Stimulated activated CD8-positive, alpha-beta memory T cell treated with anti-CD3 and anti-CD28 coated beads, Interleukin-15, amount 100 ng/mL, for 1 hour (primary cell): Measurements from ENCODE around the gene UNC80.

Experiments
- DNase-seq: peaks from one replicate; pipeline ENCODE4 v3.0.0-alpha.2; 2020; ENCODE audit warnings: low read depth

The UNC80 gene

DNA sequence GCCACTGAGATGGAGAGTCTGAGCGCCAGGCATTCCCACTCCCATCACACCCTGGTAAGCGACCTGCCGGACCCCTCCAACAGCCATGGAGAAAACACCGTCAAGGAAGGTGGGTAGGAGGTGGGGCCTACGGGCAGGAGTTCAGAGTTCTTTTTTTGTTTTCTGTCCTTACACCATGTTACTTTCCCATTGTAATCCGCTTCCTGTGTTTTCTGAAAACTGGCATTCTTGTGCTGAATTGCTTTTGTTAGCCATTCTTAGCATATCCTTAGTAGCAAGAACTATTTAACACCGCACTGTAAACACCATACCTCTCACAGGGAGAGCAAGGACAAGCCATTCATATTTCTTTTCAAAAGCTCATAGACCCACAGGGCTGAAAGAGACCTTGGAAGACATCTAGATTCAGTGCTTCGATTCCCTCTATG is 46.2 kb downstream of the UNC80 start:
- no peak for DNase-seq

DNA sequence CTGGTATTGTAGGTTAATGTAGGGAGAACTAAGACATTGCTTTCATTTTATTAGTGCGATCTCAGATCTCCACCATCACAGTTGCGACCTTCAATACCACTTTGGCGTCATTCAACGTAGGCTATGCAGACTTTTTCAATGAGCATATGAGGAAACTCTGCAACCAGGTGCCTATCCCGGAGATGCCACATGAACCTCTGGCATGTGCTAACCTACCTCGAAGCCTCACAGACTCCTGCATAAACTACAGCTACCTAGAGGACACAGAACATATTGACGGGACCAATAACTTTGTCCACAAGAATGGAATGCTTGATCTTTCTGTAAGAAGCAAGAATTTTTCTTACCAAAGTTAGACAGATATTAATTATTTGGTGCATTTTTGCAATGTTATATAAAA is 47.3 kb downstream of the UNC80 start:
- no peak for DNase-seq

DNA sequence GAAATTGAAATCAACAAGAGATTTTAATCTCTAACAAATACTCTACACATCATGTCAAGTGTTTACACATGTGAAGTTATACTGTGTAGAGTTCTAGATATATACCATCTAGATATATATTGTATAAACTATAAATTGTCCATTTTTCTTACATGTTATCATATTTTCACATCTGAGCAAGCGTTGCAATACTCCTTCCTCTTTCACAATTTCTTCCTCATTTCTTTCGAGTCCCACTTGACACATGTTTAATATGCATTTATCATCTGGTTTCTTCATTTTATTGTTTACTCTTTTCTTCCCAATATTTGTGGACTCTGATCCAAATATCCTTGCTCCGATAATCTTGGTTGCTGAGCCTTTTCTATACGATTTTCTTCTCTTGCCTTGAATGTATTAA is 50.2 kb downstream of the UNC80 start:
- no peak for DNase-seq

DNA sequence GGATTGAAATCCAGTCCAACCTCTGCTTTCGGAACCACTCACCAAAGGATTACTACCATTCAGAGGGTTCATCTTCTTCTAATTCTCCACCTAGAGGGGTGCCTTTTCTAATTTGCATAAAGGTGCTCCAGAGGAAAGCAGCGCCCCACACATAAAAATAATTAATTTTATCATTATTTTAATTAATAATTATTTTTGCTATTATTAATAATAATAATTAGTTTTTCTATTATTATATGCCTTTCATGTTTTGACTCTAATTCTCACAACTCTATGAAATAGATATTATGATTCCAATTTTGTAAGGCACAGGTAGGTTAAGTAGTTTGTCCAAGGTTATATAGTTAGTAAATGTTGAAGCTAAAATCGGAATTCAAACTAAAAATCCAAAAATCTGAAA is 51.9 kb downstream of the UNC80 start:
- no peak for DNase-seq

DNA sequence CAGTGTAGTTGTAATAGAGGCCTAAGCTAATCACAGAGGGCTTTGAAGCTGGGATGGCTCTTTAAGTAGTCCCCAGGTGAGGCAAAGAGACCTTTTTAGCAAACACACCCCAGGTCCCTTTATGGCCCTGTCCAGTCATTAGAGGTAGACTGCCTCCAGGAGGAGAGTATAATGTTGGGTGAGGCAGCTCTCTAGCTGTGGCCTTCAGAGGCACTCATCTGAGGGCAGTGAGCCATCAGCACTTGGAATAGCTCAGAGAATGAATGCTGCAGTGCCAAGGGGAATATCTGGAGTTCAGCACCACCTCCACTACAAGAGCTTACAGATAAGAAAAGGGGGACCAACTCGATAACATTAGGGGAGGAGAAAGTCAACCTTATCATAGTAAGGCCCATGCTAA is 52.8 kb downstream of the UNC80 start:
- DNase-seq: no peak

DNA sequence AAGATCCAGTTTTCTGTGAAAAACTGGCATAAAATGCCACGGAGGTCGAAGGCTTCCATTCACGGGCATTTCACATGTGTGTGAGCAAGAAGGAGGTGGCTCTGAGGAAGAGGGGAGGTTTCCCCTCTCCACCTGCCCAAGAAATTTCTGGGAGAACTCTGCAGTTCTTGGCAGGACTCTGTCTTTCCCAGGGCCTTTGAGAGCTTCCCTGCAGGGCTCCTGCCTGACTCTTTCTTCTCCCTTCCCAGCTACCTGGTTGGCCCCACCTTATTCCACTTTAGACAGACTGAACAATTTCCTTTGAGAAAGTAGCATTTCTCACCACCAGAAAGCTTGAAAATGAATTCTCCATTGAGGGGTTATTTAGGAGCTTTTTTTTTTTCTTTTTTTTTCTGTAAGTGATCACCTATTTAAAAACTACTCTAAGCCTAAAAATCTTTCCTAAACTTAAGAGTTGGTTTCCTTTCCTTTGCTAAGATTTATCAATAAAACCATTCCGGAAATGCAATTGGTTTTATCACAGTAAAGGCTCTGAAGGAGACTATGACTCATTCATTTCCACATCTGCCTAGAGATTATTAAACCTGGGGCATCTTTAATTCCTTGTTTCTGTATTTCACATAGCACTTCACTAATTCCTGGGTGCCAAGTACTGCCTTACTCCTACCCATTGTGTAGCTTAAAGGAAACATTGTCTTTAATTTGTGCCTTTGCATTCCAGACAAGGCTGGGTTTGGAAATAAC is 59.3 kb downstream of the UNC80 start:
- DNase-seq: no peak

DNA sequence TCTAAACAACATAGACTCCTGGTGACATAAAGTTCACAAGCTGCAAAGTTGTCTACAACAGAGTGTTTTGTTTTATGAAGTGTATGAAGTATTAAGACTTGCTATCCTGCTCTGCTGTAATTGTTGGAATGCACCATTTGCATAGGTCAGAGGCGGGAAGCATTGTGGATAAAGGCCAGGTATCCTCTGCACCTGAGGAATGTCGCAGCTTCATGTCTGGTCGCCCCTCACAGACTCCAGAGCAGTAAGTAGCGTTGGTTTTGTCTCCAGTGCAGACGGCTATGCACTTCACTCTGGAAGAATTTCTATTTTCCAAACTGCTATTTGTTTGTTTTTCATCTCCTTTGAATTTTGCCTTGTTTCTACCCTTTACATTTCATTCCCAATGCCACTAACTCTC is 63.1 kb downstream of the UNC80 start:
- no peak for DNase-seq

DNA sequence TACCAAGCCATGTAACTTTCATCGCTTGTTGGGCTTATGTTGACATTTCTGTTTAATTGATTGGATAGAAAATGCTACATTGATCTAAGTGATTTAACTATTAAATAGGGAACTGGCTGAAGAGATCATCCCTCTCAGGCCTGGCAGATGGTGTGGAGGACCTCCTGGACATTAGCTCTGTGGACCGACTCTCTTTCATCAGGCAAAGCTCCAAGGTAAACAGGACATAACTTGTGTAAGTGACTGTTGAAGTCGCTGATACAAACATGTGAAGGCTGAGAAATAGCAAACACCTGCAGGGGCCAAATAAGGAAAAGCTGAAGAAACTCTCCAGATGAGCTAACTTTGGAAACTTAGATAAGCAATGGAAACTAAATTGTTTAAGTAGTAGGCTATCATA is 68.8 kb downstream of the UNC80 start:
- DNase-seq: no peak

DNA sequence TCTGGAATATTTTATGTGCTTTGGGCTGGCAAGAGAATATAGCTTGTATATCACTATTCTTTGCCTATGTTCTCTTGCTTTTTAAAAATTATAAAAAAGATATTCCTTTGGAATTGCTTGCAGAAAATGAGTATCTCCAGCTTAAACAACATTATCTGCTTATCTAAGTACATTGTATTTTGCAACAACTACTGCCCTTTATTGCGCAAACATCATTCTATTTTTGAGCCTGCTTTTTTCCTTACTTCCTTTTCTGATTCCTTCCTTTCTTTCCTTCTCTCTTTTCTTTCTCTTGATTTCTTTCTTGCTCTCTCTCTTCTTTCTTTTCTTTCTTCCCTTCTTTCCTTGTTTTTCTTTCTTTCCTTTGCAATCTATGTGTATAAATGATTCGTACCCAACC is 74.0 kb downstream of the UNC80 start:
- DNase-seq: no peak

DNA sequence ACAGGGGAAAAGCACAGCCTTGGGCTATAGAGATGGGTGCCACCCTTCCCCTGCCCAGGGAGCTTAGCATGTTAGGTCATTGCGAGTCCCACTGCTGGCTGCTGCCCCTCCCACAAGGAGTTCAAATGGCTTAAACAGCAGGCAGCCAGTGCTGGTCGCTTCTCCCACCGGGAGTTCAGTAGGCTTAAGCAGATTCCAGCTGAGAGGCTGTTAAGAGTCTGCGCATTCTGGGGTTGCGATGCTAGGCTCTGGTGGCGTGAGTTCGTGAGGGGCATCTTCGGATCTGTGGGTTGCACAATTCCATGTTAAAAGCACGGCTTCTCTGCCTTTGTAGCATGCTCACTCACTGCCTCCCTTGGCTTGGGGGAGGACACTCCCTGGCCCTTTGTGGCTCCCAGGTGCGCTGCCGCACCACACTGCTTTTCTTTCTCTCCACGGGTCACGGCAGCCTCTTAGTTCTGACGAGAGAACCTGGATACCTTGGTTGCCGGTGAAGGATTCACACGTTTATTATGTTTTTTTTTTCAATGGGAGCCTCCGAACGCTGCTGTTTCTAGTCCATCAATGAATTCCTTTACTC is 93.2 kb downstream of the UNC80 start:
- no peak for DNase-seq

DNA sequence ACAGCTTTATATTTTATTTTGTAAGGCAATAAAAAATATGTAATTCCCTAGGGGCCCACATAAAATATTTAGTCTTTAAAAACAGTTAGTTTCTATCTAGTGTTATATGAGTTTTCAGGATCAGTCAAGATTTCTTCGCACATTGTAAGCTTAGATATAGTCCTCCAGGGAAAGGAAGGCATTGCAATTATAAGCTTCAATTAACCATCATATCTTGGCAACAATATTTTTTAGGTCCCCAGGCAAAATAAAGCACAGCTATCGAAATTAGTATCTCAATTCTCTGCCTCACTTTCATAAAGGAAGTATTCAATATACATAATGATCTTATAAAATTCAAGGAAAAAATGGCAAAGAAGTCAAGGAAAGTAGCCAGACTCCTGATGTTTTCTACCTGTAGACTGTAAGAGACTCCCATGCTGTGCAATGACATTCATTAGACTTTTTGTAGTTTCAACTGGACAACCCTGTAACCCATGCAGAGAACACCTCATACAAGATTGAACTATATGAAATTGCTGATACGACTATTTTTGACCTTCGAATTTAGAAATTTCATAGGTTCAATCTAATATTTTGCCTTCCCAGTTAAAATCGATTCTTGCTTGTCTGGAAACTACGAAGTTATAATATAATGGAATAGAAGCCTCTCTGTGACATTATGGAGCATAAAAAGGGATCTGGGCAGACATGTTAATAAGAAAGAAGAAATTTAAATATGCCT is 96.8 kb downstream of the UNC80 start:
- DNase-seq: no peak

DNA sequence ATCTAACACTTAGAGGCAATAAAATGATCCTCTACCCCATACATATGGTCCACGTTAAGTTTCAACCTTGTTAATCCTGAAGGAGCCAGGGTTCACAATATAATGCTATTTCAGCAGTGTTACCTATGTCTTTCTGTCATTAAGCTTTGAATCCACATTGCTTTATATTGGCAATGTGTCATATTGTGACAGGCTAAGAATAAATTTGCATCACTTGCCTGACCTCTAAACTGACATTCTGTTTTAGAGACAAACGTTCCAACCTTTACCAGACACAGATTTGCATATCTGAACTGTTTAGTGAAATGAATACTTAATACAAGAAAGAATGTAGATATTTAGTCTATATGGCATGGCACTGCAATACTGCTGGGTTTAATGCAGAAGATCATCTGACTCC is 98.4 kb downstream of the UNC80 start:
- DNase-seq: no peak

- DNase-seq: no peak
Observed at GRCh38 chr2:209872675-209873074, 101.0 kb downstream of the UNC80 start.

- DNase-seq: no peak
Observed at GRCh38 chr2:209875270-209875669, 103.6 kb downstream of the UNC80 start.

DNA sequence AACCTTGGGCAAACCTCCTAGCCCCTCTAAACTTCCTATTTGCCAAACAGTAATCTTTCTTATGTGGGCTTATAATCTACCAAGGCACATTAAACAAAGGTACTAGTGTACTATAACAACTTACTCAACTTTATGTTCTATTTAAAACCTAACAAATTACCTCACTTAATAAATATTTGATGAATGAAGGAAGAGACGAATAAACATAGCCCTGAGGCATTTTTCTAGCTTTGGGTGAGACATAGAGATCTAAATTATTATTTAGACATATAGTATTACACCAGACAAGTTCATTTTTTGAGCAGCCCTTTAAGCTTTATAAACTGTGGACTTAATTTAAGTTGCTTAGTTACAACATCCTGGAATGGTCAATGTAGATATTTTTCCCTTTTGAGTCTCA is 104.6 kb downstream of the UNC80 start:
- no peak for DNase-seq

DNA sequence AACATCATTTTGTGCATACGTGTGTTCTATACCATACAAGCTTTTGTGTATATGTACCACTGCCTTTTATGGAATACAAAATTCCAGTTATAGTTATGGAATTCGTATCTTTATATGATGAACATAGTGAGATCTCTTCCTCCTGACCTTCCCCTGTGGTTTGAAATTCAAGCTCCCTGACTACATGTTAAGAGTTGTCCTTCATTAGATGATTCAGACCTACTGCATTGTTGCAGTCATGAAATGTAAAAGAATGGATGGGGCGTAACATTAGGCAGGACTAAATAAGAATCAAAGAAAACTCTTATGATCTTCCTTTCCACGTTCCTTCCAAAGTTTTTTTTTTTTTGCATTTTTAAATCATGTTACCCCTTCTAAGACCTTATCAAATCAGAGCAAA is 107.1 kb downstream of the UNC80 start:
- no peak for DNase-seq

GRCh38 chr2:209900638-209901037 is 129.0 kb downstream of the UNC80 start:
- DNase-seq: no peak

DNA sequence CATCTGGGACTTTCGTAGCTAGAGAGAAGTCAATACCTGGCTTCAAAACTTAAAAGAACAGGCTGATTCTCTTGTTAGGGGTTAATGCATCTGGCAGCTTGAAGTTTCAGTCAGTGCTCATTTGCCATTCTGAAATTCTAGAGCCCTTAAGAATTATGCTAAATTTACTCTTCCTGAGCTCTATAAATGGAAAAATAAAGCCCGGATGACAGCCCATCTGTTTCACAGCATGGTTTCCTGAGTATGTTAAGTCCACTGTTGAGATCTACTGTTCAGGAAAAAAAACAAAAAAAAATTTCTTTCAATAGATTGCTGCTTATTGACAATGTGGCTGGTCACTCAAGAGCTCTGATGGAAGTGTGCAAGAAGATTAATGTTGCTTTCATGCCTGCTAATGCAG is 129.5 kb downstream of the UNC80 start:
- DNase-seq: no peak

DNA sequence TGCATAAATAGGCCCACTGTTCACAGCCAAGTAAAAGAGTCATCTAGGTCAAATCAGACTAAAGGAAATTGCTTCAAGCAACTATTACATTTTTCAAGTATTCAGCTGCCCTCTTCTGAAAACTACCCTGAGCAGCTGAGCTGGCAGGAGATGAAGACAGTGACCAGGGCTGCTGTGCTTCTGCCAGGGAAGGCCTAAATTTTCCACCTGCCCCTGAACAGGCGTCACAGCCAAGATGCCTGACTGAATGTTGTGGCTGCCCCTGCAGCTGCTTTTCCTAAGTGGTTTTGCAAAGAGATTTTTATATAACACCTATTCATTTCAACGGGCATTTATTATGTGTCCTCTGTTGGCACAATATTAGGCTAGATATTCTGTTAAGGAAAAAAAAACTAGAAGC is 134.1 kb downstream of the UNC80 start:
- no peak for DNase-seq

DNA sequence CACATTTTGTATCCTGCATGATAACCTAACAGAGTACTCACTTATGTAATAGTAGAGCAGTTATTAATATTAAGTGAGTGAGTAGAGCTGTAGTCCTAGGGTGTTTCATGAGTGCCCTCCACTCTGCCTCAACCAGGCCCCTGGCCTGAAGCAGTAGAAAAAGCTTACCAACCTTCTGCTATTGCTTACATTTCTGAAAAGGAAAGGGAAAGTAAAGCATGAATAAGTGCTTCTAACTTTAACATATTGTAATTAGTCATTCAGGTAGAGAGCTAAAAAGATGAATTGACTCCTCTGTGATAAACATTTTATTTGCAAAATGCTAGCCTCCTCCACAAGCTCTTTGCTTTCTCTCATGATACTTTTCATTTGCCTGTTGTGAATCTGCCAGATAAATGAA is 136.1 kb downstream of the UNC80 start:
- DNase-seq: no peak

GRCh38 chr2:209908511-209908910 is 136.9 kb downstream of the UNC80 start:
- DNase-seq: no peak

- DNase-seq: no peak
Observed at GRCh38 chr2:209911486-209911885, 139.9 kb downstream of the UNC80 start.

GRCh38 chr2:209913786-209914345 is 142.2 kb downstream of the UNC80 start:
- no peak for DNase-seq
